ENCODE measurements around the gene RHEB.

GRCh38 chr7:151442776-151443496 lies 76.8 kb downstream of the RHEB start:
- TF ChIP-seq CTCF (IDR thresholded peaks at IDR 0.05; ENCODE audit: low read depth, low read length) (no peak), POLR2A (IDR thresholded peaks at IDR 0.05; ENCODE audit: extremely low read depth, insufficient read length) (no peak), MYC (IDR thresholded peaks at IDR 0.05; ENCODE audit: low read depth, low read length) (no peak)

Data from NB4 (cell line).